GM12874 (cell line): Measurements from ENCODE around the gene SUN1.

ENCODE experiments used
- CTCF ChIP-seq: IDR thresholded peaks from 2 replicates; pipeline ENCODE4 v1.5.1; 2011; ENCODE audit warnings: low read depth, mild to moderate bottlenecking, control low read depth, low read length, moderate library complexity; ENCODE audit not compliant: insufficient read depth

The SUN1 gene

GRCh38 chr7:886626-887487, 54.6 kb downstream of the SUN1 start:
- TF ChIP-seq CTCF = no peak

DNA sequence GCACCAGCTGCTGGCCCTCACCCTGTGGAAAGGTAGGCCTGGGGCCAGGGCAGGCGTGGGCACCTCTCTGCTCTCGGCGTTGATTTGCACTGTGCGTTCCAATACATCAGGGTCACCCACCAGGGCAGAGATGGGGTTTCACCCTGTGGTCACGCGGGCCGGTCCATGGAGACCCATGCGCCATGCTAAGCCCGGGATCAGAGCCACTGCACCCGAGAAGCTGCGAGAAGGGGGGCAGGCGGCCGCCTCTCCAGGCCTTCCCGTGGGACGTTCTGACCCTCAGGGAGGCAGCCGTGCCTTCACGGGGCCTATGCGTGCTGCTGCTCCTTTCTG, 55.2 kb downstream of the SUN1 start:
- TF ChIP-seq CTCF = no peak

GRCh38 chr7:888081-889024, 56.1 kb downstream of the SUN1 start:
- no peak for TF ChIP-seq CTCF

- no peak for TF ChIP-seq CTCF
Measured at GRCh38 chr7:889025-889390, 56.7 kb downstream of the SUN1 start.

GRCh38 chr7:889391-889790, 57.1 kb downstream of the SUN1 start:
- TF ChIP-seq CTCF = no peak

DNA sequence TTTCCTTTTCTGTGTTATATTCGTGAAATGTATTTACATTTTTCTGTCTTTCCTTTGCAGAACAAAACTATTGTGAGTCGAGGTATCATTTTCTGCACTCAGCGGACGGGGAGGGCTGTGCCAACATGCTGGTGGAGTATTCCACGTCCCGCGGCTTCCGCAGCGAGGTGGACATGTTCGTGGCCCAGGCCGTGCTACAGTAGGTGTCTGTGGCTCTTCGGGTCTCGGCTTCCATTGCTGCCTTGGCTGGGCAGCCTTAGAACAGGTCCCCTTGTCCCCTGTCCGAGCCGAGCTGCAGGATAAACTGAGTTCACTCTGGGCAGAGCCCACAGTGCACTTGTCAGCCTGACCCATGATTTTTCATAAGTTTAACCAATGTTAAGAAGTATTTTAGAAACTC, 58.6 kb downstream of the SUN1 start:
- no peak for TF ChIP-seq CTCF

DNA sequence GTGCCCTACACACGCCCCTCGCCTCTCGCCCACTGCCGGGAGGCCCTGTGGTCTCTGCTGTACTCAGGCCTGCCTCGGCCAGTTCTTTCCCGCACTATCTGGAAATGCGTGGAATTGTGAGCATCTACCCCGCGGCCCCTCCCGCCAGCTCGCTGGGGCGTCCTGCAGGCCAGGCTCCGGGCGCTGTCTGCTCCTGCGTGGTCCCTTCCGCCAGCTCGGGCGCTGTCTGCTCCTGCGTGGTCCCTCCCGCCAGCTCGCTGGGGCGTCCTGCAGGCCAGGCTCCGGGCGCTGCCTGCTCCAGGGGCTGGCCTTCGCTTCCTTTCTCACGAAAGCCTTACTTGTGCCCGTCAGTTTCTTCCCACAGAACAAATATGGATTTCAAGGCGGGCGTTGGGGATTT, 59.0 kb downstream of the SUN1 start:
- no peak for TF ChIP-seq CTCF
